Endometrium (tissue), 2 donors: ENCODE data around the gene AXL.

Source experiments
- FAIRE-seq: peaks from 2 replicates; lab custom pipeline; 2012; peaks lifted over from hg19 to GRCh38; lab: Jason Lieb, UNC
- donor health status: control.
- donor health status: control.

The AXL gene

GRCh38 chr19:41308450-41309179 is 89.6 kb downstream of the AXL start:
- no peak for FAIRE-seq

- FAIRE-seq = no peak
These were observed 90.4 kb downstream of the AXL start for GRCh38 chr19:41309180-41310032.

GRCh38 chr19:41310033-41310831 is 91.2 kb downstream of the AXL start, which contains the start of gene CCDC97:
Gene CCDC97 (plus strand): TSS chr19:41310172. CDS start chr19:41310311, 139 bp downstream.
- FAIRE-seq = no peak

GRCh38 chr19:41311072-41311471 is 92.0 kb downstream of the AXL start:
- FAIRE-seq = no peak
